NB4 (cell line): ENCODE measurements around the gene RHO.

Source experiments
- CTCF ChIP-seq: IDR thresholded peaks from one replicate; pipeline ENCODE4 v1.5.1; 2012; ENCODE audit warnings: low read depth, low read length
- MAX ChIP-seq: IDR thresholded peaks from 2 replicates; pipeline ENCODE4 v1.6.1; 2011; ENCODE audit warnings: low read depth, low read length
- MYC ChIP-seq: IDR thresholded peaks from 2 replicates; pipeline ENCODE4 v1.6.1; 2011; ENCODE audit warnings: low read depth, low read length
- POLR2A ChIP-seq: IDR thresholded peaks from 2 replicates; pipeline ENCODE4 v1.6.1; 2011; ENCODE audit warnings: mild to moderate bottlenecking; ENCODE audit not compliant: insufficient read length; ENCODE audit errors: extremely low read depth

- no peak for TF ChIP-seq CTCF
- no peak for TF ChIP-seq POLR2A
- TF ChIP-seq MAX, result peak; percentile 87
- TF ChIP-seq MYC, result peak; percentile 85
Observed at GRCh38 chr3:129577366-129577765, 48.9 kb downstream of the RHO start.
